GM19351 (cell line): ENCODE data around the gene DDX54.

ENCODE experiments used
- ATAC-seq: cut with Tn5 transposase; IDR thresholded peaks from one replicate; pipeline ENCODE4 v1.9.1; 2021; ENCODE audit warnings: mild to moderate bottlenecking, moderate library complexity; ENCODE audit not compliant: unreplicated experiment

Gene DDX54

GRCh38 chr12:113195598-113195997 lies 10.3 kb upstream of the DDX54 start:
- ATAC-seq: no peak

- no peak for ATAC-seq
Observed at GRCh38 chr12:113194971-113195391, 9.7 kb upstream of the DDX54 start.

GRCh38 chr12:113191227-113191626 lies 5.9 kb upstream of the DDX54 start:
- no peak for ATAC-seq

- ATAC-seq: no peak
Observed at GRCh38 chr12:113190761-113191160, 5.5 kb upstream of the DDX54 start.

GRCh38 chr12:113189361-113189760 lies 4.1 kb upstream of the DDX54 start:
- ATAC-seq: no peak

- ATAC-seq: no peak
Observed at GRCh38 chr12:113186666-113187325, 1.5 kb upstream of the DDX54 start.

GRCh38 chr12:113186033-113186365 lies 721 bp upstream of the DDX54 start:
- ATAC-seq: no peak

GRCh38 chr12:113184900-113185179 lies 438 bp downstream of the DDX54 start:
- peak; percentile 85 for ATAC-seq

GRCh38 chr12:113184098-113184899 lies 979 bp downstream of the DDX54 start:
- ATAC-seq: peak; percentile 55

- no peak for ATAC-seq
Observed at GRCh38 chr12:113183030-113183589, 2.2 kb downstream of the DDX54 start.

- no peak for ATAC-seq
Observed at GRCh38 chr12:113181975-113182374, 3.3 kb downstream of the DDX54 start.

GRCh38 chr12:113180333-113180732 lies 4.9 kb downstream of the DDX54 start:
- no peak for ATAC-seq

GRCh38 chr12:113179023-113179422 lies 6.3 kb downstream of the DDX54 start:
- no peak for ATAC-seq

- no peak for ATAC-seq
Observed at GRCh38 chr12:113174461-113175384, 10.6 kb downstream of the DDX54 start.

GRCh38 chr12:113173081-113173698 lies 12.1 kb downstream of the DDX54 start:
- peak; percentile 71 for ATAC-seq

GRCh38 chr12:113172185-113172584 lies 13.1 kb downstream of the DDX54 start:
- no peak for ATAC-seq

- ATAC-seq: no peak
Observed at GRCh38 chr12:113171543-113171942, 13.7 kb downstream of the DDX54 start.

- no peak for ATAC-seq
Observed at GRCh38 chr12:113170926-113171325, 14.4 kb downstream of the DDX54 start.

GRCh38 chr12:113170457-113170856 lies 14.8 kb downstream of the DDX54 start:
- no peak for ATAC-seq

- ATAC-seq: no peak
Observed at GRCh38 chr12:113169697-113170096, 15.6 kb downstream of the DDX54 start.

- no peak for ATAC-seq
Observed at GRCh38 chr12:113167868-113168267, 17.4 kb downstream of the DDX54 start.
